ENCODE measurements around the gene GID8. TPM values are rescaled to one million over a fixed set of nuclear protein-coding genes. Genes with fewer than 3 reads are reported as not detected.

The GID8 gene
- total and polyA plus RNA-seq, 9 donors = 23.6 to 54.3 (median 43.3) TPM

GRCh38 chr20:62964700-62965099, 26.8 kb downstream of the GID8 start:
- intact Hi-C loops (cut with DNase I) = no loop called here
- TF ChIP-seq POLR2A (IDR thresholded peaks at IDR 0.05) = no peak
- no peak for TF ChIP-seq CTCF (IDR thresholded peaks at IDR 0.05)
- TF ChIP-seq EP300 (IDR thresholded peaks at IDR 0.05) = no peak
- no peaks in the 10 kb centered on the region for H3K36me3 ChIP-seq
- no peaks in the 10 kb centered on the region for H3K27me3 ChIP-seq
- no peaks in the 10 kb centered on the region for H3K9me3 ChIP-seq
- H3K4me3 ChIP-seq = no peak overlapping the region
- H3K4me1 ChIP-seq (ENCODE audit: insufficient read depth) = no peaks in the 10 kb centered on the region
- WGBS, 3 donors = 86 to 91% (median 88%) methylated on average over 20 of the region's 20 CpGs
- no peak for DNase-seq
- no peak overlapping the region for H3K27ac ChIP-seq

GRCh38 chr20:62965363-62965771, 27.4 kb downstream of the GID8 start:
- Histone ChIP-seq H3K27ac (no peak overlapping the region), H3K4me3 (no peak overlapping the region), H3K36me3 (no peaks in the 10 kb centered on the region), H3K27me3 (no peaks in the 10 kb centered on the region), H3K9me3 (no peaks in the 10 kb centered on the region), H3K4me1 (ENCODE audit: insufficient read depth) (no peaks in the 10 kb centered on the region)
- intact Hi-C loops (cut with DNase I) = no loop called here
- WGBS, 3 donors = 83 to 86% (median 84%) methylated on average over 19 of the region's 19 CpGs
- no peak for DNase-seq
- TF ChIP-seq EP300 (IDR thresholded peaks at IDR 0.05) = no peak
- no peak for TF ChIP-seq CTCF (IDR thresholded peaks at IDR 0.05)
- TF ChIP-seq POLR2A (IDR thresholded peaks at IDR 0.05) = no peak

- no peak for DNase-seq
- 93 to 96% (median 95%) methylated on average over 24 to 26 of the region's 27 CpGs for WGBS, 3 donors
- Histone ChIP-seq H3K4me1 (ENCODE audit: insufficient read depth) (no peaks in the 10 kb centered on the region), H3K36me3 (no peaks in the 10 kb centered on the region), H3K9me3 (no peaks in the 10 kb centered on the region), H3K4me3 (no peak overlapping the region), H3K27me3 (no peaks in the 10 kb centered on the region), H3K27ac (no peak overlapping the region)
- intact Hi-C loops (cut with DNase I) = no loop called here
- TF ChIP-seq POLR2A (IDR thresholded peaks at IDR 0.05) (no peak), EP300 (IDR thresholded peaks at IDR 0.05) (no peak), CTCF (IDR thresholded peaks at IDR 0.05) (no peak)
Observed at GRCh38 chr20:62966212-62967148, 28.5 kb downstream of the GID8 start.

GRCh38 chr20:62967149-62967501, 29.2 kb downstream of the GID8 start:
- no peak for DNase-seq
- Histone ChIP-seq H3K4me3 (no peak overlapping the region), H3K9me3 (no peaks in the 10 kb centered on the region), H3K36me3 (no peaks in the 10 kb centered on the region), H3K27ac (no peak overlapping the region), H3K4me1 (ENCODE audit: insufficient read depth) (no peaks in the 10 kb centered on the region), H3K27me3 (no peaks in the 10 kb centered on the region)
- no peak for TF ChIP-seq EP300 (IDR thresholded peaks at IDR 0.05)
- no peak for TF ChIP-seq CTCF (IDR thresholded peaks at IDR 0.05)
- TF ChIP-seq POLR2A (IDR thresholded peaks at IDR 0.05) = no peak
- intact Hi-C loops (cut with DNase I) = no loop called here
- WGBS, 3 donors = 94 to 96% (median 94%) methylated on average over 6 of the region's 6 CpGs
